OCI-LY7 (cell line): Measurements from ENCODE around the gene COL16A1. TPM values are rescaled to one million over a fixed set of nuclear protein-coding genes. Genes with fewer than 3 reads are reported as not detected.

Source experiments
- BruUV-seq: library from RNA; stranded (reverse); fragments of 400-500 nt; replicated peaks from 2 replicates; lab custom pipeline; 2021; lab: Mats Ljungman, UMichigan
- CTCF ChIA-PET: fragments of 300-600 bp; sonication (Branson Sonifier 250); formaldehyde crosslinking; loops from one replicate; lab custom pipeline; 2022; ENCODE audit warnings: antibody characterized with exemption; ENCODE audit not compliant: unreplicated experiment; lab: Charles Lee
- POLR2A ChIA-PET: fragments of 300-600 bp; sonication (Branson Sonifier 250); formaldehyde crosslinking; loops from one replicate; lab custom pipeline; 2022; ENCODE audit warnings: antibody characterized with exemption; lab: Charles Lee
- DNase-seq: peaks from one replicate; pipeline ENCODE4 v3.0.0-alpha.2; 2015; ENCODE audit warnings: low spot score
- H2AFZ ChIP-seq: fragments of 200-600 bp; sonication (generic), shearing (Covaris generic); 2 replicates; pipeline ENCODE4 v1.6.1; 2014; ENCODE audit warnings: mild to moderate bottlenecking, antibody characterized with exemption, low read length, moderate library complexity
- H3K27ac ChIP-seq: fragments of 200-600 bp; sonication (generic); 2 replicates; pipeline ENCODE4 v1.5.1; 2014; ENCODE audit warnings: mixed run types, low read depth, mild to moderate bottlenecking, moderate library complexity, low read length, inconsistent platforms; ENCODE audit not compliant: poor library complexity, severe bottlenecking
- H3K36me3 ChIP-seq: fragments of 200-600 bp; sonication (generic); 2 replicates; pipeline ENCODE4 v1.6.1; 2014; ENCODE audit warnings: mild to moderate bottlenecking, antibody characterized with exemption, low read length, moderate library complexity, mixed read lengths; ENCODE audit not compliant: insufficient read depth
- H3K4me1 ChIP-seq: fragments of 200-600 bp; sonication (generic); 2 replicates; pipeline ENCODE4 v1.5.1; 2014; ENCODE audit warnings: mild to moderate bottlenecking, low read length; ENCODE audit not compliant: insufficient read depth, poor library complexity, severe bottlenecking
- H3K4me2 ChIP-seq: fragments of 200-600 bp; sonication (generic); 2 replicates; pipeline ENCODE4 v1.6.1; 2014; ENCODE audit warnings: mild to moderate bottlenecking, low read length
- H3K4me3 ChIP-seq: fragments of 200-600 bp; sonication (generic); 2 replicates; pipeline ENCODE4 v1.5.1; 2014; ENCODE audit warnings: mild to moderate bottlenecking, low read depth, low read length; ENCODE audit not compliant: poor library complexity, severe bottlenecking
- H3K79me2 ChIP-seq: fragments of 200-600 bp; sonication (generic); 2 replicates; pipeline ENCODE4 v1.6.1; 2016; ENCODE audit warnings: low read depth, mild to moderate bottlenecking, low read length, moderate library complexity, mixed read lengths; ENCODE audit not compliant: insufficient read depth
- H3K9me2 ChIP-seq: fragments of 200-600 bp; sonication (generic); 2 replicates; pipeline ENCODE4 v1.6.1; 2016; ENCODE audit warnings: mild to moderate bottlenecking, low read length, mixed read lengths; ENCODE audit not compliant: insufficient read depth
- H3K9me3 ChIP-seq: fragments of 200-600 bp; sonication (generic); 2 replicates; pipeline ENCODE4 v1.6.1; 2014; ENCODE audit warnings: mild to moderate bottlenecking, mixed run types, low read length, mixed read lengths
- H4K20me1 ChIP-seq: fragments of 200-600 bp; sonication (generic); 2 replicates; pipeline ENCODE4 v1.6.1; 2014; ENCODE audit warnings: mild to moderate bottlenecking, antibody characterized with exemption, low read length, moderate library complexity, mixed read lengths; ENCODE audit not compliant: insufficient read depth
- CTCF ChIP-seq: fragments of 200-600 bp; sonication (generic); conservative IDR thresholded peaks from 2 replicates; pipeline ENCODE4 v1.5.1; 2014; ENCODE audit warnings: mild to moderate bottlenecking, antibody characterized with exemption, low read length, moderate library complexity, mixed read lengths
- EZH2phosphoT487 ChIP-seq: fragments of 200-600 bp; sonication (generic); IDR thresholded peaks from 2 replicates; pipeline ENCODE4 v1.6.1; 2018; ENCODE audit warnings: low read depth, borderline replicate concordance, mild to moderate bottlenecking, mixed run types, antibody characterized with exemption, low read length, moderate library complexity, mixed read lengths
- intact Hi-C: fragments of 100-400 bp; cut with micrococcal nuclease; formaldehyde crosslinking; loops from one replicate; pipeline ENCODE4 v1.10.0; 2022; ENCODE audit not compliant: unreplicated experiment
- total RNA-seq, 2 experiments: library from RNA; depleted of rRNA in 1 of 2; stranded (reverse); fragments of >200 nt in 1 of 2; shearing (Covaris generic) in 1 of 2; gene quantifications; 2 replicates each; pipeline ENCODE4 v1.2.3, GENCODE V29; 2014 to 2022

COL16A1 gene
- total RNA-seq, 2 experiments from 2014 or later: not detected

- BruUV-seq: no TSS peak
- POLR2A ChIA-PET: no interaction called here
- H3K4me1 ChIP-seq: peaks cover 56% of the 10 kb centered on the region
Measured at GRCh38 chr1:31742462-31743212, 38.8 kb upstream of the COL16A1 start.

GRCh38 chr1:31739346-31739745 is 35.5 kb upstream of the COL16A1 start:
- H3K4me2 ChIP-seq: peak overlapping the region; percentile 41
- DNase-seq: peak; percentile 86
- TF ChIP-seq CTCF (no peak), EZH2phosphoT487 (no peak)
- H3K79me2 ChIP-seq: no peaks in the 10 kb centered on the region
- no TSS peak for BruUV-seq
- peak overlapping the region; percentile 11 for H3K4me3 ChIP-seq
- intact Hi-C loops: no loop called here
- peak overlapping the region; percentile 46; the same call in 1 of the 2 replicates for H2AFZ ChIP-seq
- H4K20me1 ChIP-seq: no peaks in the 10 kb centered on the region
- CTCF ChIA-PET: no interaction called here
- peaks cover 25% of the 10 kb centered on the region for H3K4me1 ChIP-seq
- no peak overlapping the region for H3K27ac ChIP-seq
- no peaks in the 10 kb centered on the region for H3K36me3 ChIP-seq
- no peaks in the 10 kb centered on the region for H3K9me2 ChIP-seq
- POLR2A ChIA-PET: no interaction called here
- H3K9me3 ChIP-seq: no peaks in the 10 kb centered on the region

More at GRCh38 chr1:31742462-31743212, 38.8 kb upstream of the COL16A1 start:
- no peak overlapping the region for H3K4me3 ChIP-seq
- DNase-seq: no peak
- H2AFZ ChIP-seq: no peak overlapping the region
- no peak overlapping the region for H3K27ac ChIP-seq
- CTCF ChIA-PET: interaction anchor here (0.9 kb wide), 1 partner anchor 237 kb away, joined by 4 read pairs; no protein-coding TSS in a partner anchor
- no peaks in the 10 kb centered on the region for H3K9me3 ChIP-seq
- no peaks in the 10 kb centered on the region for H3K79me2 ChIP-seq
- H4K20me1 ChIP-seq: no peaks in the 10 kb centered on the region
- TF ChIP-seq EZH2phosphoT487: no peak
- H3K36me3 ChIP-seq: no peaks in the 10 kb centered on the region
- H3K9me2 ChIP-seq: no peaks in the 10 kb centered on the region
- intact Hi-C loops: no loop called here
- no peak overlapping the region for H3K4me2 ChIP-seq

- Histone ChIP-seq H3K9me2 (no peaks in the 10 kb centered on the region), H3K4me1 (peaks cover 15% of the 10 kb centered on the region), H3K27ac (no peak overlapping the region), H3K4me3 (no peak overlapping the region), H3K9me3 (no peaks in the 10 kb centered on the region), H3K79me2 (no peaks in the 10 kb centered on the region), H2AFZ (no peak overlapping the region), H4K20me1 (no peaks in the 10 kb centered on the region), H3K36me3 (no peaks in the 10 kb centered on the region), H3K4me2 (no peak overlapping the region)
- intact Hi-C loops: no loop called here
- BruUV-seq: no TSS peak
- CTCF ChIA-PET: no interaction called here
- no peak for TF ChIP-seq EZH2phosphoT487
- no peak for TF ChIP-seq CTCF
- POLR2A ChIA-PET: no interaction called here
- DNase-seq: no peak
Measured at GRCh38 chr1:31736675-31737074, 32.9 kb upstream of the COL16A1 start.
